ENCODE measurements around the gene ARHGEF18. TPM values are rescaled to one million over a fixed set of nuclear protein-coding genes. Genes with fewer than 3 reads are reported as not detected.
"Not testable (repeated sequence)": the region's sequence is repeated elsewhere in the genome, so short reads cannot be mapped to it uniquely, and the experiment has no call there.

The ARHGEF18 gene
- 41.8 and 51.2 TPM in 2 replicates for total RNA-seq

- intact Hi-C loops (cut with micrococcal nuclease) = loop anchor here (5.0 kb wide), 1 partner anchor 49 kb away; no protein-coding TSS in a partner anchor
Observed at GRCh38 chr19:7348587-7349230, at the start of gene ARHGEF18. ARHGEF18 (plus strand) TSS chr19:7348937; CDS start chr19:7362891, 13,954 bp downstream.

GRCh38 chr19:7301525-7301924 is 47.2 kb upstream of the ARHGEF18 start:
- intact Hi-C loops (cut with micrococcal nuclease) = no loop called here

- intact Hi-C loops (cut with micrococcal nuclease) = no loop called here
Observed at GRCh38 chr19:7303470-7303869, 45.3 kb upstream of the ARHGEF18 start.

DNA sequence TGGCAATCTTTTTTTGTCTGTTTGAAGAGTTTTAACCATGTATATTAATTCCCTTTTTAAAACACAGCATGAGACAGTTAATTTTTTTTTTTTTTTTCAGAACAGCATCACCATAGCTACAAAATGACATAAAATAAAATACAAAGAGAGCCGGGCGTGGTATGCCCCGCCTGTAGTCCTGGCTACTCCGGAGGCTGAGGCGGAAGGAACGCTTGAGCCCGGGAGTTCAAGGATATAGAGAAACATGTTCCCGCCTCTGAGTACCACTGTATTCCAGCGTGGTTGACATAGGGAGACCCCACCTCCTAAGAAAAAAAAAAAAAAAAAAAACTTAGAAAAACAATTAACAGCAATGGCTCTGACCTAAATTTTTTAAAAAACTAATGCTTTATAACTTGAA is 44.5 kb upstream of the ARHGEF18 start:
- intact Hi-C loops (cut with micrococcal nuclease) = no loop called here

DNA sequence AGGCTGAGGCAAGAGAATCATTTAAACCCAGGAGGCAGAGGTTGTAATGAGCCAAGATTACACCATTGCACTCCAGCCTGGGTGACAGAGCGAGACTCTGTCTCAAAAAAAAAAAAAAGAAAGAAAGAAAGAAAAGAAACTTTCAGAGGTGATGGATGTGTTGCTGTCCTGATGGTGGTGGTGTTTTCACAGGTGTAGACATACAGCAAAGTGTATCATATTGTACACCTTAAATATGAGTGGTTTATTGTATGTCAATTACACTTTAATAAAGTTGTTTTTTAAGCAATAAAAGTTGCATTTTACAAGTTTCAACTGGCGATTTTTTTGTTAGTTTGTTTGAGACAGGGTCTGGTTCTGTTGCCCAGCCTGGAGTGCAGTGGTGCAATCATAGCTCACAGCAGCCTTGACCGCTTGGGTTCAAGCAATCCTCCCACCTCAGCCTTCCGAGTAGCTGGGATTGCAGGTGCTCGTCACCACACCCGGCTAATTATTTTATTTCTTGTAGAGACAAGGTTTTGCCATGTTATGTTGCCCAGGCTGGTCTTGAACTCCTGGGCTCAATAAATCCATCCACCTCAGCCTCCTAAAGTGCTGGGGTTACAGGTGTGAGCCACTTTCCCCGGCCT is 41.0 kb upstream of the ARHGEF18 start:
- intact Hi-C loops (cut with micrococcal nuclease) = no loop called here

DNA sequence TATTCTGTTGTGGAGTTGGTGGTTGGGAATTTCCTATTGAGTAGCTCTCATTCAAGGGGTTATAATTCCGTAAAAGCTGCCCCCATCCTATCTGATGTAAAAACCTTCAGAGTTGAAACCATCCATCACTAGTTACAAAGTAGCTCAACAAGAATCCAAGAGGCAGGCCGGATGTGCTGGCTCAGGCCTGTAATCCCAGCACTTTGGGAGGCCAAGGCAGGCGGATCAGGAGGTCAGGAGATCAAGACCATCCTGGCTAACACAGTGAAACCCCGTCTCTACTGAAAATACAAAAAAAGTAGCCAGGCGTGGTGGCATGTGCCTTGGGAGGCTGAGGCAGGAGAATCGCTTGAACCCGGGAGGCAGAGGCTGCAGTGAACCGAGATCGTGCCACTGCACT is 40.4 kb upstream of the ARHGEF18 start:
- intact Hi-C loops (cut with micrococcal nuclease) = not testable (repeated sequence)

- intact Hi-C loops (cut with micrococcal nuclease) = no loop called here
Observed at GRCh38 chr19:7311911-7312310, 36.8 kb upstream of the ARHGEF18 start.

- intact Hi-C loops (cut with micrococcal nuclease) = no loop called here
Observed at GRCh38 chr19:7312816-7313215, 35.9 kb upstream of the ARHGEF18 start.

DNA sequence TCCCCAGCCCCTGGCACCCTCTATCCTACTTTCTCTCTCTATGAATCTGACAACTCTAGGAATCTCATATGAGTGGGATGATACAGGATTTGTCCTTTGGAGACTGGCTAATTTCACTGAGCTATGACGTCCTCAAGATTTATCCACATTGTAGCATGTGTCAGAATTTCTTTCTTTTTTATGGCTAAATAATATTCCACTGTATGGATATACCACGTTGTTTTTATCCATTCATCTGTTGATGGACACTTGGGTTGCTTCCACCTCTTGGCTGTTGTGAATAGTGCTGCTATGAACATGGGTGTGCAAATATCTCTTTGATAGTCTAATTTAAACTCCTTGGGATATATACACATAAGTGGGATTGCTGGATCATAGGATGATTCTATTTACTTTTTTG is 30.6 kb upstream of the ARHGEF18 start:
- intact Hi-C loops (cut with micrococcal nuclease) = no loop called here

DNA sequence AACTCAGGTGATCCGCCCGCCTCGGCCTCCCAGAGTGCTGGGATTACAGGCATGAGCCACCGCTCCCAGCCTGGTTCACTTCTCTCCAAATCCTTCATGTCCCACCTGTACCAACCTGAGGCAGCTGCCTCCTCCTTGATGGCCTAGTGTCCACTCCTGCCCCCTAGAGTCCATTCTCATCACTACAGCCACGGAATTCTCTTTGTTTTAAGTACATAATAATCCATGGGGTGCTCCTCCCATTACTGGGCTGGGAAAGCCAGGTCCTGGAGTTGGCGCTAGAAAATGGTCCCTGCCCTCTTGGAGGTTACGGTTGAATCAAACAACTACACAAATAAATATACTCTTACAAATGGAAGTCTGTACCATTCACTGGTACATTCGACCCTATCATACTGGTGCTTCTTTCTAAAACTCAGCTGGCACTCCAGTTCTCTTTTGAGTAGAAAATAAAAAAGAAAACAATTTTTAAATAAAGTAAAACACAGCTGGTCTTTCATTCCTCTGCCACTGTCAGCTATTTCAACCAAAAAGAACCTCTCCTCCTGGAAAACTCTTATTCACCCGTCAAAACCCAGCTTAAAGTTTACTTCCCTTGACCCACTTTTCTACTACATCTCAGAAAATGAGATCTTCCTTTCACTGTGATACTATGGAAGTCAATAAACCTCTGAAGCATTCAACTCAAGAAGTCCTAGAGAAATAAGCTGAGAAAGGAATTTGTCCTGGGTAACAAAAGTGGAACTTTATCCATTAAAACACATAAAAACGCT is 22.4 kb upstream of the ARHGEF18 start:
- intact Hi-C loops (cut with micrococcal nuclease) = loop anchor here (1.0 kb wide), 2 partner anchors 177 to 224 kb away; no protein-coding TSS in a partner anchor

- intact Hi-C loops (cut with micrococcal nuclease) = loop anchor here (2.0 kb wide), 1 partner anchor 53 kb away; no protein-coding TSS in a partner anchor
Observed at GRCh38 chr19:7327802-7328201, 20.9 kb upstream of the ARHGEF18 start.

GRCh38 chr19:7328647-7329046 is 20.1 kb upstream of the ARHGEF18 start:
- intact Hi-C loops (cut with micrococcal nuclease) = loop anchor here (2.0 kb wide), 1 partner anchor 52 kb away; no protein-coding TSS in a partner anchor

GRCh38 chr19:7331446-7331845 is 17.3 kb upstream of the ARHGEF18 start:
- intact Hi-C loops (cut with micrococcal nuclease) = no loop called here

- intact Hi-C loops (cut with micrococcal nuclease) = no loop called here
Observed at GRCh38 chr19:7333198-7334118, 15.3 kb upstream of the ARHGEF18 start.

- intact Hi-C loops (cut with micrococcal nuclease) = no loop called here
Observed at GRCh38 chr19:7336321-7336973, 12.3 kb upstream of the ARHGEF18 start.

DNA sequence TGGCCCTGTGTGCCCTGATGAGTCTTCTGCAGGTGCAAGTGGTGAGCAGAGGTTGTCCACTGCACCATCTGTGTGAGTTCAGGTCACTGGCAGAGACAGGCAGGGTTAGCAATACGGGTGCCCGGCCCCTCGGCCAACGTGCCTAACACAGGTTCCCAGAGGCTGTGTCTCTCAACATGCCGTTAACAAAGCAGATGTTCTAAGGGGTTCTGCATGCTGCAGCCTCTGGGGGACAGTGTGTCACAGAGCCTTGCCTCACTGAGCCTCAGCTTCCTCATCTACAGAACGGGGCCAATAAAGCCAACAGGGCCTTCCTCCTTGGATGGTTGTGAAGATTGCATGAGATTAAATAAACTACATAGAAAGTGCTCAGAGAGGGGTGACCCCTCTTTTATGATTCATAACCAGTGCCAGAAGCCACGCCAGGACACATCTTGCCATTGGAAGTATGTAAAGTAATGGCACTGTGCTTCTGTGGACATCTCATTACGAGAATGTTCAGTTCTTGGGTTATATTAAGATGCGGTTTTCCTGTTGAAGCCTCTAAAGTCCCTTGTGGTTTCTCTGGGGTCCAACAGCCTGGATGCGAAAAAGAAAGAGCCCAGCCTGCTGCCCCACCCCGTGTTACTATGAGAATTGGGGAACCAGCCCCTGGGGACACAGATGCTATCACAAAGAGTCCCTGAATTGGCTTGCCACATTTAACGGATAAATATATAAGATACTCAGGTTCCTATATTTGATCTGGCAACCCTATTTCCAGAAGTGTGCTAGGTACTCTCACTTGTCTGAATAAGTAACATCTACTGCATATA is 11.2 kb upstream of the ARHGEF18 start:
- intact Hi-C loops (cut with micrococcal nuclease) = no loop called here

DNA sequence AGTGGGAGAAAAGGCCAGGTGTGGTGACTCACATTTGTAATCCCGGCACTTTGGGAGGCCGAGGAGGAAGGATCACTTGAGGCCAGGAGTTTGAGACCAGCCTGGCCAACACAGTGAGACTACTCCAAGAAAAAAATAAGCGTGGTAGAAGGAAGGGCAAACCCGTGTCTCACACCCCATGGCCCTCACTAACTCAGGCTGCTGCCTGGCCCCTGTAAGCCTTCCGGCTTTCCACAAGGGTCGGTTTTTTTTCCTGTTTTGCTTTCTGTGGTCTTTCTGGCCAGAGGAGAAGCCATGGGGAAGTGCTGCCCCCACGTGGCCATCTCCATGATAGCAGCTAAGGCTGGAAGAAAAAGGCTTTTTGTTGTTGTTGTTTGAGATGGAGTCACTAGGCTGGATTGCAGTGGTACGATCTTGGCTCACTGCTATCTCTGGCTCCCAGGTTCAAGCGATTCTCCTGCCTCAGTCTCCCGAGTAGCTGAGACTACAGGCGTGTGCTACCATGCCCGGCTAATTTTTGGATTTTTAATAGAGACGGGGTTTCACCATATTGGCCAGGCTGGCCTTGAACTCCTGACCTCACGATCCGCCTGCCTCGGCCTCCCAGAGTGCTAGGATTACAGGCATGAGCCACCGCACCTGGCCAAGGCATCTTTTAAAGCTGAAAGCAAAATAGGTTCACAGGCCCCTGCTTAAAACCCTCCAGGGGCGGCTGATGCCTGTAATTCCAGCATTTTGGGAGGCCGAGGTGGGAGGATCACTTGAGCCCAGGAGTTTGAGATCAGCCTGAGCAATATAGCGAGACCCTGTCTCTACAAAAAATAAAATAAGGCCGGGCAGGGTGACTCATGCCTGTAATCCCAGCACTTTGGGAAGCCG is 7.5 kb upstream of the ARHGEF18 start:
- intact Hi-C loops (cut with micrococcal nuclease) = loop anchor here (1.0 kb wide), 3 partner anchors 143 to 239 kb away; no protein-coding TSS in a partner anchor

- intact Hi-C loops (cut with micrococcal nuclease) = no loop called here
Observed at GRCh38 chr19:7342143-7342542, 6.6 kb upstream of the ARHGEF18 start.
